Measurements from ENCODE around the gene ZMPSTE24. TPM values are rescaled to one million over a fixed set of nuclear protein-coding genes. Genes with fewer than 3 reads are reported as not detected.
A peak's percentile ranks its signal among the peaks of the same experiment; 100 is the strongest.

ZMPSTE24 gene
- total RNA-seq, 1 experiment from 2014 or later: 39.6 TPM

- Histone ChIP-seq H3K9me3 (ENCODE audit: control insufficient read depth in 1 of 2, insufficient read depth in 1 of 2, low read depth in 1 of 2, low read length in 2 of 2) (no peaks in the 10 kb centered on the region), H3K9ac (ENCODE audit: low read length) (no peak overlapping the region), H3K9me2 (ENCODE audit: insufficient read depth) (no peaks in the 10 kb centered on the region), H4K20me1 (ENCODE audit: insufficient read depth) (no peaks in the 10 kb centered on the region), H3K4me3 (replicated peaks in 1 of 2; ENCODE audit: low read depth in 1 of 2, low read length in 2 of 2) (no peak overlapping the region), H3K4me2 (ENCODE audit: low read length) (no peak overlapping the region), H3K79me2 (ENCODE audit: insufficient read depth, low read length) (no peaks in the 10 kb centered on the region), H2AFZ (ENCODE audit: low read depth, low read length, poor library complexity, severe bottlenecking) (no peak overlapping the region), H3K27me3 (ENCODE audit: insufficient read depth, low read length) (no peaks in the 10 kb centered on the region), H3K4me1 (ENCODE audit: control insufficient read depth in 1 of 2, insufficient read depth in 2 of 2, low read length in 2 of 2) (peaks cover 18 to 50% of the 10 kb centered on the region in 2 experiments), H3K36me3 (ENCODE audit: control insufficient read depth in 1 of 2, insufficient read depth in 2 of 2, low read length in 2 of 2) (peaks cover 0 to under 1% of the 10 kb centered on the region in 2 experiments; a peak in 1 of 4 replicates), H3K27ac (ENCODE audit: low read depth, low read length) (no peak overlapping the region)
- ATAC-seq (no peak), DNase-seq (ENCODE audit: low read depth, low spot score) (no peak)
- ChIA-PET RAD21 (ENCODE audit: low non-redundant PET in 1 of 2, low total read pairs in 2 of 2, uncharacterized antibody in 2 of 2, unreplicated experiment in 2 of 2) (no interaction called here), POLR2A (no interaction called here), CTCF (interaction anchor here (0.6 kb wide), 1 partner anchor 79 kb away, joined by 3 read pairs; no protein-coding TSS in a partner anchor)
- intact Hi-C loops (cut with micrococcal nuclease): no loop called here
- no peak for TF ChIP-seq REST (IDR thresholded peaks at IDR 0.05; ENCODE audit: low read depth)
- TF ChIP-seq POLR2AphosphoS5 (IDR thresholded peaks at IDR 0.05; ENCODE audit: low read depth, low read length): no peak
- no peak for TF ChIP-seq EZH2 (IDR thresholded peaks at IDR 0.05)
- no peak for TF ChIP-seq EZH2phosphoT487 (IDR thresholded peaks at IDR 0.05; ENCODE audit: borderline replicate concordance)
- TSS peak; percentile 22 for BruUV-seq (replicated peaks)
Measured at GRCh38 chr1:40243351-40243750, 14.7 kb upstream of the ZMPSTE24 start.

- TF ChIP-seq JUND (IDR thresholded peaks at IDR 0.05): no peak
- TF ChIP-seq MAX (IDR thresholded peaks at IDR 0.05): no peak
- no peak for TF ChIP-seq ZFX (IDR thresholded peaks at IDR 0.05)
- TF ChIP-seq EZH2 (IDR thresholded peaks at IDR 0.05): no peak
- H3K79me2 ChIP-seq (ENCODE audit: insufficient read depth, low read length): no peaks in the 10 kb centered on the region
- CTCF ChIA-PET: no interaction called here
- POLR2A ChIA-PET: no interaction called here
- no peaks in the 10 kb centered on the region for H3K36me3 ChIP-seq (ENCODE audit: control insufficient read depth in 1 of 2, insufficient read depth in 2 of 2, low read length in 2 of 2)
- no peaks in the 10 kb centered on the region for H4K20me1 ChIP-seq (ENCODE audit: insufficient read depth)
- H3K9me2 ChIP-seq (ENCODE audit: insufficient read depth): no peaks in the 10 kb centered on the region
- H2AFZ ChIP-seq (ENCODE audit: low read depth, low read length, poor library complexity, severe bottlenecking): no peak overlapping the region
- H3K4me3 ChIP-seq (replicated peaks in 1 of 2; ENCODE audit: low read depth in 1 of 2, low read length in 2 of 2): no peak overlapping the region
- peaks cover 18 to 50% of the 10 kb centered on the region in 2 experiments for H3K4me1 ChIP-seq (ENCODE audit: control insufficient read depth in 1 of 2, insufficient read depth in 2 of 2, low read length in 2 of 2)
- H3K27me3 ChIP-seq (ENCODE audit: insufficient read depth, low read length): no peaks in the 10 kb centered on the region
- DNase-seq (ENCODE audit: low read depth, low spot score) (no peak), ATAC-seq (no peak)
- BruUV-seq (replicated peaks): no TSS peak
- H3K4me2 ChIP-seq (ENCODE audit: low read length): no peak overlapping the region
- no peak overlapping the region for H3K9ac ChIP-seq (ENCODE audit: low read length)
- no peak overlapping the region for H3K27ac ChIP-seq (ENCODE audit: low read depth, low read length)
- no peaks in the 10 kb centered on the region for H3K9me3 ChIP-seq (ENCODE audit: control insufficient read depth in 1 of 2, insufficient read depth in 1 of 2, low read depth in 1 of 2, low read length in 2 of 2)
- RAD21 ChIA-PET (ENCODE audit: low non-redundant PET in 1 of 2, low total read pairs in 2 of 2, uncharacterized antibody in 2 of 2, unreplicated experiment in 2 of 2): no interaction called here
- intact Hi-C loops (cut with micrococcal nuclease): no loop called here
Measured at GRCh38 chr1:40244138-40244744, 13.8 kb upstream of the ZMPSTE24 start.
